Sigmoid colon (tissue), 4 donors: ENCODE measurements around the gene SKOR2.

Source experiments
- CTCF ChIP-seq, 4 experiments: fragments of 450-650 bp in 3 of 4; fragments of 200-600 bp in 1 of 4; IDR thresholded peaks; one replicate each; pipeline ENCODE4 v1.5.1; 2016 to 2019; ENCODE audit warnings: antibody characterized with exemption in 4 of 4, mild to moderate bottlenecking in 3 of 4, moderate library complexity in 2 of 4
- POLR2AphosphoS5 ChIP-seq, 4 donors: sonication (generic); formaldehyde crosslinking; IDR thresholded peaks; one replicate each; pipeline ENCODE4 v1.6.1; 2017; ENCODE audit warnings: antibody characterized with exemption in 4 of 4

DNA sequence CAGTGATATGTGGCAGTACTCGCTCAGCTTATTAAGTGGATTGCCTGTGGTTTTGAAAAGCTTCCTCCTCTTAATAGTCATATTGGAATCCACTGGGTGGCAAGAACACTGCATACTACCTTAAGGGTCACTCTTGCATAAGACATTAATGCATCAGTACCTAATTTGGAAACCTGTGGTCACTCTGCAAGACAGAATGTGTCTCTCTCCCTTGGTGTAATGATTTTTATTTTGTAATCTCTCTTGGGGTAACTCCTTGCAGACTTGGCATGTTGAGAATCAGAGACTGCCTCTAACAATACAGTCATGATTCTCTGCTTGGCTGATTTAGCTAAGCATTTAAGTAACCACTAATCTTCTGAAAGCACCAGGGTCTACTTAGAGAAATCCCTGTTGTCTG is 42.3 kb downstream of the SKOR2 start:
- TF ChIP-seq POLR2AphosphoS5 (IDR thresholded peaks at IDR 0.05) (no peak), CTCF (IDR thresholded peaks at IDR 0.05) (no peak)
